Stimulated activated naive CD8-positive, alpha-beta T cell treated with anti-CD3 and anti-CD28 coated beads, Interleukin-15, Interleukin-2, amounts not matched to agents 100 ng/mL and 50 ng/mL, for 24 hours (primary cell): Measurements from ENCODE around the gene INTS14.

ENCODE experiments used
- H3K27ac Mint-ChIP-seq: one replicate; pipeline ENCODE4 v1.8.0; 2021; ENCODE audit warnings: mild to moderate bottlenecking, mixed read lengths
- H3K27me3 Mint-ChIP-seq: one replicate; pipeline ENCODE4 v1.8.0; 2021; ENCODE audit warnings: mixed read lengths
- H3K36me3 Mint-ChIP-seq: one replicate; pipeline ENCODE4 v1.8.0; 2021; ENCODE audit warnings: low read depth, mixed read lengths
- H3K4me1 Mint-ChIP-seq: one replicate; pipeline ENCODE4 v1.8.0; 2021; ENCODE audit warnings: low read depth, mixed read lengths
- H3K4me3 Mint-ChIP-seq: one replicate; pipeline ENCODE4 v1.8.0; 2021; ENCODE audit warnings: mild to moderate bottlenecking, mixed read lengths
- H3K9me3 Mint-ChIP-seq: one replicate; pipeline ENCODE4 v1.8.0; 2021; ENCODE audit warnings: mixed read lengths

INTS14 gene

DNA sequence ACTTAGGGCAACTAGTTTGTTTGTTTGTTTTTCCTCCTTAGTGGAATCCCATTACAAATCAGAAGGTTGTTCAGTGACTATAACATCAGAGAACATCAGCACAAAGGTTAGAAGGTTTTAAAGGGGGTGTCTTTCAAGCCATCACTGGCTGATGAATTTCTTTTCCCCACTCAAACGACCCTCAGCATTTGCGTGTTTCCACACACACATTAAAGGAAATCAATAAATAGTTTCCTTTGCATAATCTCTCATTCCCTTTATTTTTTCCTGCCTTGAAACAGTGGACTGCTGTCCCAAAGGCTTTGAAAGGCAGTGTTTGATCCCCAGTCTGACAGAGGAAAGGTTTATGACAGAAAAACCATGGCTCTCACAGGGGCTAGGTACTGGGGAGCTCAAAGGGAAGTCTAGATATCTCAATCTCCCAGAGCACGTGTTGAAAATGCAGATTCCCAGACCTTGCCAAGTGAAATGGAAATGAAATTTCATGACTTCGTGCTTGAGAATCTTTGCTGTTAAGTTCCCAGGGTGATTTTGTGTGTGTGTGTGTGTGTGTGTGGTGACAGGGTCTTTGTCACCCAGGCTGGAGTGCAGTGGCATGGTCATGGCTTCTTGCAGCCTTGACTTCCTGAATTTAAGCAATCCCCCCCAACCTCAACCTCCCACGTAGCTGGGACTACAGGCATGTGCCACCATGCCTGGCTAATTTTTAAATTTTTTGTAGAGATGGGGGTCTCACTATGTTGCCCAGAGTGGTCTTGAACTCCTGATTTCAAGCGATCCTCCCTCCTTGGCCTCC, 2.2 kb upstream of the INTS14 start:
- no peaks in the 10 kb centered on the region for H3K27me3 Mint-ChIP-seq
- no peaks in the 10 kb centered on the region for H3K36me3 Mint-ChIP-seq
- H3K27ac Mint-ChIP-seq: no peak overlapping the region
- H3K4me3 Mint-ChIP-seq: no peak overlapping the region
- peaks cover 40% of the 10 kb centered on the region for H3K4me1 Mint-ChIP-seq
- no peaks in the 10 kb centered on the region for H3K9me3 Mint-ChIP-seq

DNA sequence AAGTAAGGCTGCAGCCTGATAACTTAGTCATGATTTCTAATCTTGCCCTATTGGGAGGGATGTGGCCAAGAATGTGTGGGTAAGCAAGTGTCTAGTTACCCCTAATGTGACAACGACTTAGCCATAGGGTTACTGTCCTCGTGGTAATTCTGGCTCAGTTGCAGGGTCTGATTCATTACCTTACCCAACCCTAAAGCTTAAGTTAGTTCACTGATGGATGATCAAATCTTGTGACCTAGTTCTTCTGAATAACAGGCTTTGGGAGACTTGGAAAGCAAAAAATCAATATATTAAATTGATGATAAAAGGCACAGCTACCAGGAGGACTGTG, 1.6 kb upstream of the INTS14 start:
- Mint-ChIP-seq H3K4me1 (peaks cover 45% of the 10 kb centered on the region), H3K27me3 (no peaks in the 10 kb centered on the region), H3K36me3 (peaks cover 3% of the 10 kb centered on the region), H3K4me3 (peak overlapping the region; percentile 98), H3K27ac (no peak overlapping the region), H3K9me3 (no peaks in the 10 kb centered on the region)

DNA sequence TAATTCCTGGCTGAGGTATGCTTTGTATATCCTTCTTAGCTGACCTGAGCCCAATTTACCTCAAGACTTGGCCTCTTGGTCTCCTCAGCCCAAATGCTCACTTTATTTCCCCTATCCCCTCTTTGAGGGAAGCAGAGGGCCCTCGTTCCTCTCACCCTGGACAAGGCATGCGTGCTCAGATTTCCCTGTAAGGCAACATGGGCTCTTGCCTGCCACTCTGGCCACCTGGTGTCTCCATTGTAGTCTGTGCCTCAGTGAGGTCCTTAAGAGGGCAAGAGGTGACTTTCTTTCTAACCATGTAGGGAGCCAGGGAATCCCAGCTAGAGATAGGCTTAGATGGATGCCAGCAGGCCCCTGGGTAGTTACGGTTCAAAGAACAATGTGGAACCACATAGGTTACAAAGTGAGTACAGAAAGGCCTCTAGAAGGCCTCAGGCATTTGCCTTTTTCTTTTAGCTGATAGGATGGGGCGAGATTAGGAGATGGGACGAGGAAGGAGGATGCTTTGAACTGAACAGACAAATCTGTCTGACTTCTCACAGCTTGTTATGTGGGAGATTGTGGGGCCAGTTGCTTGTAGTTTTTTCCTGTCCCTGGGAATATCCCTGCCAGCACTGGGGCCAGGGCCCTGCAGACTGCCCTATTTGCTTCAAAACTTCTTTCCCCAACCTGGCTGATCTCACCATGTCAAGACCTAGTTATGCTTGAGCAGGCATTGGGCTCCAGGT, 1.1 kb upstream of the INTS14 start:
- peak overlapping the region; percentile 97 for H3K27ac Mint-ChIP-seq
- peaks cover 45% of the 10 kb centered on the region for H3K4me1 Mint-ChIP-seq
- peak overlapping the region; percentile 98 for H3K4me3 Mint-ChIP-seq
- H3K9me3 Mint-ChIP-seq: no peaks in the 10 kb centered on the region
- H3K36me3 Mint-ChIP-seq: peaks cover 8% of the 10 kb centered on the region
- no peaks in the 10 kb centered on the region for H3K27me3 Mint-ChIP-seq

DNA sequence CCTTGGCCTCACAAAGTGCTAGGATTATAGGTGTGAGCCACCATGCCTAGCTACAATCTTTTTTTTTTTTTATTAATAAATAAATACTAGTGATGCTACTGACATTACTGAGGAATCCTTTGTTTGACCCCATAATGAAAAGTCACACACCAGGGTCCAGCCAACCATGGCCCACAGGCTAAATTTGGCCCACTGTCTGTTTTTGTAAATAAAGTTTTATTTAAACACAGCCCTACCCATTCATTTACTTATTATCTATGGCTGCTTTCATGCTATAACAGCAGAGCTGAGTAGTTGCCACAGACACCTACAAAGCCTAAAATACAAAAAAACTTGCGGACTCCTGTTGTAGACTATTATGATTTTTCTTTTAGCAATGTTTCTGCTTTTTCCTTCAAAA, 7.4 kb downstream of the INTS14 start:
- Mint-ChIP-seq H3K4me1 (peaks cover 7% of the 10 kb centered on the region), H3K27ac (no peak overlapping the region), H3K9me3 (no peaks in the 10 kb centered on the region), H3K27me3 (no peaks in the 10 kb centered on the region), H3K36me3 (peaks cover 43% of the 10 kb centered on the region), H3K4me3 (no peak overlapping the region)

DNA sequence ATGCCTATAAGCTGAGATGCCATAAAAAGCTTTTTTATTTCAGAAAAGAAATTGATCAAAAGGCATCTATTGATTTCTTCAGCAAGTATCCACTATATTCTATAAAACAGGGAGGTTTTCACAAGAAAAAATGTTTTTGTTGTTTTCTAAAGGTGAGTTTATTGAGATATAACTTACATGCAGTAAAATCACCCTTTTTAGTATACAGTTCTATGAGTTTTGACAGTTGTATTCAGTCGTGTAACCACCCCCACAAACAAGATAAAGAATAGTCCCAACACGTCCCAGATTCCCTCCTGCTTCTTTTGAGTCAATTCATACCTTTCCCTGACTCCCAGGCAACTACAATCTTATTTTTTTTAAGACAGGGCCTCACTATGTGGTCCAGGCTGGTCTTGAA, 7.8 kb downstream of the INTS14 start:
- Mint-ChIP-seq H3K9me3 (no peaks in the 10 kb centered on the region), H3K36me3 (peaks cover 47% of the 10 kb centered on the region), H3K27me3 (no peaks in the 10 kb centered on the region), H3K27ac (no peak overlapping the region), H3K4me3 (no peak overlapping the region), H3K4me1 (peaks cover 5% of the 10 kb centered on the region)

DNA sequence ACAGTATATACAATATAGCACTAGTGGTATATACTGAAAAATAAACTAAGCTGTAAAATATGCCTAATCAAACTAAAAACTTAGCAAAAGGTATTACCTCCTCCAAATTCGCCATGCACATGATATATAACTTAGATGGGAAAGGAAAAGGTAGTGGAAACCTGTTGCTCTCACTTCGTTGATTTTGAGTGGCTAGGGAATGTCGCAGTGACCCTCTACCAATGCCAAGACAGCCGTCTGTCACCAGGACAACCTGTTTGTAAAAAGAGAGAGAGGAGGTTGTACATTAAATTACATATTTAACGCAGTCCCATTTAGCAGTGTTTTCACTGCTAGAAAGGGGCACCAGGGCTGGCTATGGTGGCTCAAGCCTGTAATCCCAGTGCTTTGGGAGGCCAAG, 11.3 kb downstream of the INTS14 start:
- H3K27ac Mint-ChIP-seq: no peak overlapping the region
- no peaks in the 10 kb centered on the region for H3K9me3 Mint-ChIP-seq
- no peaks in the 10 kb centered on the region for H3K27me3 Mint-ChIP-seq
- no peak overlapping the region for H3K4me3 Mint-ChIP-seq
- H3K4me1 Mint-ChIP-seq: no peaks in the 10 kb centered on the region
- peaks cover 54% of the 10 kb centered on the region for H3K36me3 Mint-ChIP-seq

DNA sequence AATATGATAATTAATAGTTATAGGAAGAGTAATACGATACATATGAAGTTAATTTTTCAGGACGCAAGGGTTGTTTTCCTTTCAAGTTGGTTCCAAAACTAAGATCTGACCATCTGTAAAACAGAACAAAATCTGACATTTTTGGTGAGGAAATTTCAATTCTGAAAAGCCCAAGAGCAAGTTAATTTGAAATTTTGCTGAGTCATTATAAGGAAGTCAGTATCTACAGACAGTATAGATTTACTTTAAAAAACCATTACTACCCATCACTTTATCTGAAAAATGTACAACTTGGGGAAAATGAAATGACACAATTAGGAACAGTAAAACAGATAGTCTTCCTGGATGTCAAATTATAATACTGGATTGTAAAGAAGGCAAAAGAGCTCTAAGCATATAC, 12.5 kb downstream of the INTS14 start:
- Mint-ChIP-seq H3K4me3 (no peak overlapping the region), H3K4me1 (no peaks in the 10 kb centered on the region), H3K27me3 (no peaks in the 10 kb centered on the region), H3K36me3 (peaks cover 50% of the 10 kb centered on the region), H3K27ac (no peak overlapping the region), H3K9me3 (no peaks in the 10 kb centered on the region)

DNA sequence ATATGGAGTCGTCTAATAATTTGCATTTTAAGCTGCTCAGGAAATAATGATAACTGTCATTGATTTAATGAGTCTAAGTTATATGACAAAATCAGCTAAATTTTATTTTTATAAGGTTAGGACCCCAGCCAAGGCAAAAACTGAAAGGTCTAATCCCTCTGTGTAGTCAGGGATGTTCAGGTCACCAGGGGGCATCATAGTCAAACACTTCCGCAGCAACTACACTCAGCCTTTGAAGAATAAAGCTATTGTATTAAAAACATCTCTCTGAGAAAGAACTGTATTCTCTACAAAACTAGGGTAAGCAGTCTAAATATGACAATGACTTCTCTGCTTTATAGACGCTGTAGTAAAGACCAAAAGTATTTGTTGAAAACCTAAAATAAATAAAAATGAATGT, 15.0 kb downstream of the INTS14 start:
- H3K36me3 Mint-ChIP-seq: peaks cover 66% of the 10 kb centered on the region
- H3K27ac Mint-ChIP-seq: no peak overlapping the region
- H3K4me3 Mint-ChIP-seq: no peak overlapping the region
- H3K9me3 Mint-ChIP-seq: no peaks in the 10 kb centered on the region
- no peaks in the 10 kb centered on the region for H3K4me1 Mint-ChIP-seq
- H3K27me3 Mint-ChIP-seq: no peaks in the 10 kb centered on the region

DNA sequence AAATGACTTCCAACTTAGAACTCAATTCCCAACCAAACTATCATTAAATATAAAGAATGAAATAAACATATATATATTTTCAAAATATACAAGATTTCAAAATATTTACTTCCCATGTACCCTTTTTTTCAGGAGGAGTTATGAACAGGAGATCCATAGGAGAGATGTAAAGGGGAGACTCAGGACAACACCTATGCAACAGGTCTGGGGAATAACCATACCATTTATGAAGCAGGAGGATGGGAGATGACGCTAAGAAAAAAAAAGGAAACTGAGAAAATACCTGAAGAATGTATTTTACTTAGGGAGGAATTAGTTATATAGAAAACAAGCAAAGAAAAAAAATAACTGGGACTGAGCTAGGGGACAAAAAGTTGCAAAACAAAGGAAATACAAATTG, 23.8 kb downstream of the INTS14 start:
- H3K4me1 Mint-ChIP-seq: peaks cover 29% of the 10 kb centered on the region
- H3K9me3 Mint-ChIP-seq: no peaks in the 10 kb centered on the region
- no peak overlapping the region for H3K27ac Mint-ChIP-seq
- no peaks in the 10 kb centered on the region for H3K27me3 Mint-ChIP-seq
- no peak overlapping the region for H3K4me3 Mint-ChIP-seq
- H3K36me3 Mint-ChIP-seq: peaks cover 74% of the 10 kb centered on the region

DNA sequence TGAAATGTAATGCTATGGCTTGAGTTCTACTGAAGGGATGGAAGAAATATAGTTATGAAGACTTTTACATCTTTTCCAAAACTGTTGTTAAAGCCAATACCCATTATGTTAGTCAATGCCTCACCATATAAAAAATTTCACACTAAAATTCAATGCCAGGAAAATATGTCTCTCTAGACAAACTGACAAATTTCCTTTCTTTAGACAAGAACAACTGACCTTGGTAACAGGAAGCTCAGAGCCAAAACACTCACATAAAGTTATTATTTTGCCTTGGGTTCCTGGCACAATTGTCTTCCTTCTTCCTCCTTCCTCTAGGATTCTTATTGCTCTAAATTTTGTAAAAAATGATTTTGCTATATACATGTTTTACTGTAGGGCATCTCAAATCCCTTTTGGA, 26.7 kb downstream of the INTS14 start:
- Mint-ChIP-seq H3K36me3 (peaks cover 70% of the 10 kb centered on the region), H3K4me3 (no peak overlapping the region), H3K27me3 (no peaks in the 10 kb centered on the region), H3K27ac (peak overlapping the region; percentile 65), H3K9me3 (no peaks in the 10 kb centered on the region), H3K4me1 (peaks cover 29% of the 10 kb centered on the region)

DNA sequence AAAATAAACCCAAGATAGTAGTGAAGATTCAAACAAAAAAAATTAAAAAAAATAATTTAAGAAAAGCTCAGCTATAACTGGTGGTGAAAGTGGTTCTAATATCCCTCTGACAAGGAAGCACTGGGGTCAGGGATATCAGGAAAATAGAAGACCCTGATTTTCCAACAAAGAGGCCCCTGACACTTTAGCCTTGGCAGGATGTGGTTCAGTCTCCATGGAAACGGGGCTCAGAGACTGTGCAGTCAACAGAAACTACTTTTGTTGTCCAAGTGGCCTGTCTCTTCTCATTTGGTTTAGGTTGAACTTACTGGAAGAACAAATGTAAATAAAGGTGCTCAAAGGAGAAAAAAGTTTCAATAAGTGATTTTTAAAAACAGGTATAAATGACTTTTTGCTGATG, 27.2 kb downstream of the INTS14 start:
- Mint-ChIP-seq H3K27me3 (no peaks in the 10 kb centered on the region), H3K9me3 (no peaks in the 10 kb centered on the region), H3K27ac (peak overlapping the region; percentile 65), H3K4me1 (peaks cover 29% of the 10 kb centered on the region), H3K36me3 (peaks cover 75% of the 10 kb centered on the region), H3K4me3 (no peak overlapping the region)

DNA sequence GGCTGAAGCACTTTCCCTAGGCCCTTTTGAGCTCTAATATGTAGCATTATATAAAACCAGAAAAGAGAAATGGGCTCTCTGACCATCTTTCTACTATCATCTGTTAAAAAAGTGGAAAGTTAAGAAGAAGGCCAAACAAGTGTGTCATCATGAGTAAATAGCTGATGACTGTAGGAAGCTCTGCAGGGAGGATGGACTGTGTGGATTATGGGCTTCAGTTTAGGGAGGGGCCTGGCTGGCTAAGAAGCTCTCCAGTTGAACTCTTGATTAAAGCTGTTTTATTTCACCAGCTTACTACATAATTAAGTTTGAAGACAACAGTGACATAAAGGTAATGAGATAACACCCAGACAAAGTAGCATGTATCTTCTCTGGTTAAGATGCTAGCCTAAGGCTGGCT, 30.6 kb downstream of the INTS14 start:
- no peaks in the 10 kb centered on the region for H3K9me3 Mint-ChIP-seq
- H3K27ac Mint-ChIP-seq: no peak overlapping the region
- no peaks in the 10 kb centered on the region for H3K27me3 Mint-ChIP-seq
- no peak overlapping the region for H3K4me3 Mint-ChIP-seq
- peaks cover 19% of the 10 kb centered on the region for H3K4me1 Mint-ChIP-seq
- H3K36me3 Mint-ChIP-seq: peaks cover 73% of the 10 kb centered on the region

DNA sequence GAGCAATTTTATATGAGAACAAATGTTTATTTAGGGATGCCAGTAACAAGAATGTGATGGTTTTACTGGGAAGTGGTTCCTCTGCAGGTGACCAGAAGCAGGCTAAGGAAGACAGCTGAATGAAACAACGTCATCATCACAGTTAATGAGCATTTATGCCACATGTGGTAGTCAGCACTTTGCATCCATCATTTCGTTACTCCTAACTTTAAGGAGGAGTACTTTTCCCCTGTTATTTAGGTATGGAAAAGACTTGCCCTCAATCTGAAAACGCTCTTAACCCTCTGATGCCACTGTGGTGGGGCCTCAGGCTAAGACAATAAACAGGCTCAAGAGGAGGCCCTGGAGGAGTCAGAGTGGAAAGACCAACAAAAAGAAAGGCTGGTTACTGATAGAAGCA, 31.2 kb downstream of the INTS14 start:
- no peaks in the 10 kb centered on the region for H3K9me3 Mint-ChIP-seq
- peaks cover 73% of the 10 kb centered on the region for H3K36me3 Mint-ChIP-seq
- H3K4me1 Mint-ChIP-seq: peaks cover 18% of the 10 kb centered on the region
- H3K27me3 Mint-ChIP-seq: no peaks in the 10 kb centered on the region
- H3K27ac Mint-ChIP-seq: no peak overlapping the region
- H3K4me3 Mint-ChIP-seq: no peak overlapping the region

DNA sequence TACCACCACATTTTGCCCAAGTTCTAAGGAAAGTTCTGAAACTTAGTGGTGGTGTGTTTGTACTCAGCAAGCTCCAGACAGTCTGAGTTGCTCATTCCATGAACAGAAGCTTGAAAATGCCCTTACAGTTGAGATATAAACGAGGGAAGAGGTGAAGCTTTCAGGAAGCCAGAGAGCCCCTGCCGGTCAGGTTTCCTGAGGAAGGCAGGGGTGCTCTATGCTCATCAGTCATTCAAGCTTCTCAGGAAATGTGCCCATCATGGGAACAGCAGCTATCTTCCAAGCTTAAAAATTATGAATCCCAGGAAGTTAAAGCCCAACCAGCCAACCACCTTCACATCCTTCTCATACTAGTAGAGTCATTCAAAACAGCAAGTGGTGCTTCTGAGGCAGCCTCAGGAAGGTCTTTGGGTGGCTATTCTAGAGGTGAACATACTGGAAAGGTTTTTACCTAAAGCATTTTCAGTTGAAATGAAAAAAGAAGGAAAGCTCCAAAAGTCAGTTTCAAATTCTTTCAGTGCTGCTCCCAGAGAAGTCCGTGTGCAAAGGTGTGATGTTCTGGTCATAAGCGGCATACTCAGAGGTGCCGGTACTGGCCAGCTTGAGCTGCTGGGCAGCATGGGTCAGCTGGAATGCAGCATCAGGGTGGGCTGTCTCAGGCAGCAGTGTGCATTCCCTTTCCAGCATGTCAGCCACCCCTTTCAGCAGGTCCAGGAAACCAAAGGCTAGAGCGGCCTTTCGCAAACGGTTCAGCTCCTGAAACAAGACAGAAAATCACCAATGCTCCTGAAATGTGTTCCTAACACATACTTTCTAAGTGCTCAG, 31.8 kb downstream of the INTS14 start:
- Mint-ChIP-seq H3K27me3 (no peaks in the 10 kb centered on the region), H3K9me3 (no peaks in the 10 kb centered on the region), H3K36me3 (peaks cover 73% of the 10 kb centered on the region), H3K27ac (no peak overlapping the region), H3K4me3 (no peak overlapping the region), H3K4me1 (peaks cover 12% of the 10 kb centered on the region)
